ENCODE results near the gene SAMD13. TPM values are rescaled to one million over a fixed set of nuclear protein-coding genes. Genes with fewer than 3 reads are reported as not detected.

Gene SAMD13
- total and polyA plus RNA-seq, 9 donors, result 0.24 to 2.9 (median 0.63) TPM; not detected in 2

GRCh38 chr1:84339503-84339902, 38.0 kb downstream of the SAMD13 start:
- H3K4me3 ChIP-seq, result no peak overlapping the region
- DNase-seq, result no peak
- intact Hi-C loops (cut with DNase I), result no loop called here
- no peak overlapping the region for H3K27ac ChIP-seq
- no peaks in the 10 kb centered on the region for H3K9me3 ChIP-seq
- H3K36me3 ChIP-seq, result no peaks in the 10 kb centered on the region
- WGBS, 3 donors, result 76 to 83% (median 82%) methylated on average over 3 of the region's 3 CpGs
- H3K27me3 ChIP-seq, result no peaks in the 10 kb centered on the region
- no peak for TF ChIP-seq EP300 (IDR thresholded peaks at IDR 0.05)
- no peak for TF ChIP-seq POLR2A (IDR thresholded peaks at IDR 0.05)
- TF ChIP-seq CTCF (IDR thresholded peaks at IDR 0.05), result no peak
- H3K4me1 ChIP-seq (ENCODE audit: insufficient read depth), result no peaks in the 10 kb centered on the region

GRCh38 chr1:84344286-84344685, 42.8 kb downstream of the SAMD13 start:
- H3K4me3 ChIP-seq, result no peak overlapping the region
- no peak overlapping the region for H3K27ac ChIP-seq
- H3K9me3 ChIP-seq, result no peaks in the 10 kb centered on the region
- no peak for DNase-seq
- no peaks in the 10 kb centered on the region for H3K36me3 ChIP-seq
- TF ChIP-seq EP300 (IDR thresholded peaks at IDR 0.05) (no peak), CTCF (IDR thresholded peaks at IDR 0.05) (no peak), POLR2A (IDR thresholded peaks at IDR 0.05) (no peak)
- intact Hi-C loops (cut with DNase I), result no loop called here
- no peaks in the 10 kb centered on the region for H3K27me3 ChIP-seq
- no peaks in the 10 kb centered on the region for H3K4me1 ChIP-seq (ENCODE audit: insufficient read depth)
- 81 to 91% (median 82%) methylated on average over 1 of the region's 1 CpG for WGBS, 3 donors

DNA sequence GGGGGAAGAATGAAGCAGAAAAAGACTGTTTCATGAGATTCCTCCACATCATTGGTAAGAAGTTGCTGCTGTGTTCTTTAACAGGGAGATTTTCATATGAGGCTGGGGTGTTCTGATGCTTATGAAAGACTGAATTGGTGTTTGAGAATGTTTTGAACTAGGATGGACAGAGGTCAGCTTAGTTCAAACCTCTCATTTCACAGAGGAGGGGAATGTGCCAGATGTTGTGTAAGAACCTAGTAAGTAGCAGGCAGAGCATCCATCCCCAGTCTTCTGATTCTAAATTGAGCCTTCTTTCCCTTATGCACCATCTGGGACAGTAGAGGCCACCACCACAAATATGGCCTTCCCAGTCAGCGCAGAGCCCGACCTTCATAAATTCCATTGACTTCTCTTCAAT, 43.7 kb downstream of the SAMD13 start:
- Histone ChIP-seq H3K4me3 (no peak overlapping the region), H3K27me3 (no peaks in the 10 kb centered on the region), H3K36me3 (no peaks in the 10 kb centered on the region), H3K27ac (no peak overlapping the region), H3K9me3 (no peaks in the 10 kb centered on the region), H3K4me1 (ENCODE audit: insufficient read depth) (no peaks in the 10 kb centered on the region)
- intact Hi-C loops (cut with DNase I), result no loop called here
- 95 to 99% (median 97%) methylated on average over 2 of the region's 2 CpGs for WGBS, 3 donors
- TF ChIP-seq CTCF (IDR thresholded peaks at IDR 0.05) (no peak), POLR2A (IDR thresholded peaks at IDR 0.05) (no peak)
- no peak for DNase-seq

DNA sequence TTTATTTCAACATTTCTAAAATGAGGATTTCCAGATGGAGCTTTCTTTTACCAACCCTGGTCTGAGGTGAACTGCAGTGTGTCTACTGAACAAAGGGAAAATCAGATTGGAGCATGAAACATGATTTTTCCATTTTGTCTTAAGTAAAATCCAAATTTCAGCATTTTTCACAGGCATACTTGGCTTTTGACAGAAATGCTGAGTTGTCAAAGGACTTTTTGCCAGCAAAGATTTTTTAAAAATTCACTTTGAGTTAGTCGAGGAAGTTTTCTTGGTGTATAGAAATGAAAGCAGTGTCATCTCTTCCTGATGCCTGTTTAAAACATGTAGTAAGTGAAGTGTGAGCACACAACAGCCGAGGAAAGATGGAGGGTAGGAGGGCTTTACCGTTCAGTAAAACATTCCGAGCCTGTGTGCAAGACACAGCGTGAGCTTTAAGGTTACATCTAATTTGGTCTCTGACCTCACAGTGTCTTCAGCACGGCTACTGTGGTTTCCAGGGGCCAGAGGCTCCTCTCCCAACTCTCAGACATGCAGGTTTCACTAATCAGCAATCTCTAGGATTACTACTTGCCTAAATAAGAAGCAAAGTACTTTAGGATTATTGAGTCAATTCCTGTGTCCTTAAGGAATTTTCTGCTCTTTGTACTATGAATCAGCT, 45.9 kb downstream of the SAMD13 start:
- intact Hi-C loops (cut with DNase I), result no loop called here
- no peaks in the 10 kb centered on the region for H3K9me3 ChIP-seq
- H3K27me3 ChIP-seq, result no peaks in the 10 kb centered on the region
- no peak overlapping the region for H3K27ac ChIP-seq
- H3K4me3 ChIP-seq, result no peak overlapping the region
- no peak for DNase-seq
- no peaks in the 10 kb centered on the region for H3K4me1 ChIP-seq (ENCODE audit: insufficient read depth)
- no peak for TF ChIP-seq POLR2A (IDR thresholded peaks at IDR 0.05)
- TF ChIP-seq EP300 (IDR thresholded peaks at IDR 0.05), result no peak
- no peak for TF ChIP-seq CTCF (IDR thresholded peaks at IDR 0.05)
- 46 to 54% (median 52%) methylated on average over 6 of the region's 6 CpGs for WGBS, 3 donors
- H3K36me3 ChIP-seq, result no peaks in the 10 kb centered on the region
